IPS-15b (cell line): ENCODE data around the gene TOR1AIP1.

Experiments used
- H3K27me3 ChIP-seq: one replicate; pipeline ENCODE4 v1.6.1; 2013; ENCODE audit warnings: low read length; ENCODE audit not compliant: control insufficient read depth, insufficient read depth
- H3K36me3 ChIP-seq: one replicate; pipeline ENCODE4 v1.6.1; 2013; ENCODE audit warnings: low read length; ENCODE audit not compliant: control insufficient read depth, insufficient read depth
- H3K4me1 ChIP-seq: one replicate; pipeline ENCODE4 v1.6.1; 2013; ENCODE audit warnings: mild to moderate bottlenecking, low read length; ENCODE audit not compliant: control insufficient read depth, insufficient read depth
- H3K4me3 ChIP-seq: one replicate; pipeline ENCODE4 v1.5.1; 2013; ENCODE audit warnings: low read depth, low read length
- H3K9ac ChIP-seq: one replicate; pipeline ENCODE4 v1.6.1; 2013; ENCODE audit warnings: low read depth, mild to moderate bottlenecking, low read length
- H3K9me3 ChIP-seq: one replicate; pipeline ENCODE4 v1.6.1; 2013; ENCODE audit warnings: mild to moderate bottlenecking, low read length; ENCODE audit not compliant: control insufficient read depth, insufficient read depth

TOR1AIP1 gene

GRCh38 chr1:179867493-179868330 lies 14.4 kb upstream of the TOR1AIP1 start:
- H3K4me1 ChIP-seq, result no peaks in the 10 kb centered on the region
- H3K27me3 ChIP-seq, result no peaks in the 10 kb centered on the region
- H3K9me3 ChIP-seq, result no peaks in the 10 kb centered on the region
- no peak overlapping the region for H3K9ac ChIP-seq
- H3K36me3 ChIP-seq, result no peaks in the 10 kb centered on the region
- no peak overlapping the region for H3K4me3 ChIP-seq

GRCh38 chr1:179870870-179871269 lies 11.2 kb upstream of the TOR1AIP1 start:
- Histone ChIP-seq H3K9ac (no peak overlapping the region), H3K4me3 (no peak overlapping the region), H3K27me3 (no peaks in the 10 kb centered on the region), H3K36me3 (no peaks in the 10 kb centered on the region), H3K4me1 (no peaks in the 10 kb centered on the region), H3K9me3 (no peaks in the 10 kb centered on the region)

GRCh38 chr1:179871940-179872339 lies 10.1 kb upstream of the TOR1AIP1 start:
- H3K9me3 ChIP-seq, result no peaks in the 10 kb centered on the region
- H3K4me3 ChIP-seq, result no peak overlapping the region
- no peak overlapping the region for H3K9ac ChIP-seq
- H3K36me3 ChIP-seq, result no peaks in the 10 kb centered on the region
- H3K4me1 ChIP-seq, result no peaks in the 10 kb centered on the region
- H3K27me3 ChIP-seq, result no peaks in the 10 kb centered on the region

GRCh38 chr1:179872558-179872957 lies 9.5 kb upstream of the TOR1AIP1 start:
- Histone ChIP-seq H3K9ac (no peak overlapping the region), H3K36me3 (no peaks in the 10 kb centered on the region), H3K4me3 (no peak overlapping the region), H3K9me3 (no peaks in the 10 kb centered on the region), H3K27me3 (no peaks in the 10 kb centered on the region), H3K4me1 (no peaks in the 10 kb centered on the region)

- Histone ChIP-seq H3K9me3 (no peaks in the 10 kb centered on the region), H3K4me1 (no peaks in the 10 kb centered on the region), H3K9ac (no peak overlapping the region), H3K36me3 (no peaks in the 10 kb centered on the region), H3K4me3 (no peak overlapping the region), H3K27me3 (no peaks in the 10 kb centered on the region)
These were observed 8.6 kb upstream of the TOR1AIP1 start for GRCh38 chr1:179873438-179873851.

GRCh38 chr1:179875596-179876299 lies 6.3 kb upstream of the TOR1AIP1 start:
- Histone ChIP-seq H3K9ac (no peak overlapping the region), H3K9me3 (no peaks in the 10 kb centered on the region), H3K4me1 (no peaks in the 10 kb centered on the region), H3K4me3 (peak overlapping the region; percentile 3), H3K27me3 (no peaks in the 10 kb centered on the region), H3K36me3 (no peaks in the 10 kb centered on the region)

GRCh38 chr1:179876300-179876715 lies 5.8 kb upstream of the TOR1AIP1 start:
- H3K36me3 ChIP-seq, result no peaks in the 10 kb centered on the region
- no peaks in the 10 kb centered on the region for H3K27me3 ChIP-seq
- no peaks in the 10 kb centered on the region for H3K4me1 ChIP-seq
- H3K9me3 ChIP-seq, result no peaks in the 10 kb centered on the region
- H3K9ac ChIP-seq, result no peak overlapping the region
- H3K4me3 ChIP-seq, result peak overlapping the region; percentile 83

GRCh38 chr1:179877586-179878265 lies 4.4 kb upstream of the TOR1AIP1 start, which contains the start of gene TOR1AIP2:
TSS of gene TOR1AIP2 (minus strand) at chr1:179877803. CDS start at chr1:179852665, 25,138 bp downstream.
- no peaks in the 10 kb centered on the region for H3K36me3 ChIP-seq
- peak within 1 kb of the TSS; percentile 2 for H3K9ac ChIP-seq
- no peaks in the 10 kb centered on the region for H3K4me1 ChIP-seq
- H3K9me3 ChIP-seq, result no peaks in the 10 kb centered on the region
- H3K27me3 ChIP-seq, result no peaks in the 10 kb centered on the region
- H3K4me3 ChIP-seq, result peak within 1 kb of the TSS; percentile 83

- H3K9me3 ChIP-seq, result no peaks in the 10 kb centered on the region
- H3K27me3 ChIP-seq, result no peaks in the 10 kb centered on the region
- H3K4me1 ChIP-seq, result no peaks in the 10 kb centered on the region
- H3K36me3 ChIP-seq, result no peaks in the 10 kb centered on the region
- H3K9ac ChIP-seq, result no peak overlapping the region
- no peak overlapping the region for H3K4me3 ChIP-seq
These were observed 2.3 kb upstream of the TOR1AIP1 start for GRCh38 chr1:179879797-179880196.

GRCh38 chr1:179881642-179882252 lies 338 bp upstream of the TOR1AIP1 start:
- Histone ChIP-seq H3K4me3 (peak overlapping the region; percentile 94), H3K9me3 (no peaks in the 10 kb centered on the region), H3K9ac (peak overlapping the region; percentile 97), H3K36me3 (no peaks in the 10 kb centered on the region), H3K27me3 (no peaks in the 10 kb centered on the region), H3K4me1 (no peaks in the 10 kb centered on the region)

GRCh38 chr1:179883040-179883744 lies 1.1 kb downstream of the TOR1AIP1 start:
- peak overlapping the region; percentile 93 for H3K9ac ChIP-seq
- H3K36me3 ChIP-seq, result no peaks in the 10 kb centered on the region
- H3K27me3 ChIP-seq, result no peaks in the 10 kb centered on the region
- no peaks in the 10 kb centered on the region for H3K9me3 ChIP-seq
- H3K4me3 ChIP-seq, result peak overlapping the region; percentile 94
- no peaks in the 10 kb centered on the region for H3K4me1 ChIP-seq
